CD4-positive, alpha-beta T cell treated with Interleukin-6 for 4 hours (primary cell): Measurements from ENCODE around the gene CLPTM1L.
A peak's percentile ranks its signal among the peaks of the same experiment; 100 is the strongest.
"Not testable (repeated sequence)": the region's sequence is repeated elsewhere in the genome, so short reads cannot be mapped to it uniquely, and the experiment has no call there.

Experiments
- DNase-seq: peaks from one replicate; pipeline ENCODE4 v3.0.0-alpha.2; 2020; ENCODE audit warnings: mixed read lengths

CLPTM1L gene

GRCh38 chr5:1312993-1313833 is 31.7 kb downstream of the CLPTM1L start:
- DNase-seq = peak; percentile 69

- DNase-seq = peak; percentile 66
Measured at GRCh38 chr5:1312206-1312605, 32.7 kb downstream of the CLPTM1L start.

GRCh38 chr5:1311439-1312055 is 33.4 kb downstream of the CLPTM1L start:
- DNase-seq = no peak

DNA sequence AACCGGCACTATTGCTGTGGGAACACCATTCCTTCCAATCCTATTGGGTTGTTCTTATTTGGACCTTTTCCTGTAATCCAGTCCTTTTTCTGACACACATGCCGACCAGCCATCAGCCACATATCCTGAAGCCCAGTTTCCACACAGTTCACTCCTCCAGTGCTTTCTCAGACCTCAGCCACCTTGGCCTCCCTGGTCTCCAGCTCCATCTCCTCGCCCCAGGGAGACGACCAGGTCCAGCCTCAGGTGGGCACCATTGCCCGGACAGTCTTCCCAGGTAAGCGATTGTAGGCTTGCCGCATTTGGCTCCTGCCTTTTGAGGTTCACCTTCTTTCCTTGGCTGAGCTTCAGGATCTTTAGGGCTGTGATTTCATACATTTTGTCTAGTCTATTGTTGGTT is 34.8 kb downstream of the CLPTM1L start:
- no peak for DNase-seq

DNA sequence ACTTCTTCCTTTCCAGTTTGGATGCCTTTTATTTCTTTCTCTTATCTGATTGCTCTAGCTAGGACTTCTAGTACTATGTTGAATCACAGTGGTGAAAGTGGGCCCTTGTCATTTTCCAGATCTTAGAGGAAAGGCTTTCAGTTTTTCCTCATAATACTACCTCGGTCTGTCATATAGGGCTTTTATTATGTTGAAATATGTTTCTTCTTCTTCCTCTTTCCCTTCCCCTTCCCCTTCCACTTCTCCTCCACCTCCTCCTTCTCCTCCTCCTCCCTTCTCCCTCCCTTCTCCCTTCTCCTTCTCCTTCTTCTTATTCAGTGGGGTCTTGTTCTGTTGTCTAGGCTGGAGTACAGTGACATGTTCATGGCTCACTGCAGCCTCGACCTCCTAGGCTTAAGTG is 40.9 kb downstream of the CLPTM1L start:
- DNase-seq = no peak

DNA sequence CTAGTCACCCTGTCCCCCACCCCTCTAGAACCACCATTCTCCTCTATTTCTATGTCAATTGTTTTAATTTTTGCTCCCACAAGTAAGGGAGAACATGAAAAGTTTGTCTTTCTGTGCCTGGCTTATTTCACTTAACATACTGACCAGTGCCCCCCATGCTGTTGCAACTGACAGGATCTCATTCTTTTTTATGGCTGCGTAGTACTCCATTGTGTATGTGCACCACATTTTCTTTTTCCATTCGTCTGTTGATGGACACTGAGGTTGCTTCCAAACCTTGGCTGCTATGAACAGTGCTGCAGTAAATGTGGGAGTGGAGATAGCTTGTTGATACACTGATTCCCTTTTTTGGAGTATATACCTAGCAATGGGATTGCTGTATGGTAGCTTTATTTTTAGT is 42.6 kb downstream of the CLPTM1L start:
- no peak for DNase-seq

GRCh38 chr5:1300581-1301083 is 44.3 kb downstream of the CLPTM1L start:
- DNase-seq = no peak

GRCh38 chr5:1299961-1300360 is 44.9 kb downstream of the CLPTM1L start:
- DNase-seq = no peak

- DNase-seq = no peak
Measured at GRCh38 chr5:1299511-1299850, 45.4 kb downstream of the CLPTM1L start.

- no peak for DNase-seq
Measured at GRCh38 chr5:1298723-1299510, 46.0 kb downstream of the CLPTM1L start.

- no peak for DNase-seq
Measured at GRCh38 chr5:1298067-1298551, 46.8 kb downstream of the CLPTM1L start.

GRCh38 chr5:1297243-1297642 is 47.7 kb downstream of the CLPTM1L start:
- DNase-seq = no peak

DNA sequence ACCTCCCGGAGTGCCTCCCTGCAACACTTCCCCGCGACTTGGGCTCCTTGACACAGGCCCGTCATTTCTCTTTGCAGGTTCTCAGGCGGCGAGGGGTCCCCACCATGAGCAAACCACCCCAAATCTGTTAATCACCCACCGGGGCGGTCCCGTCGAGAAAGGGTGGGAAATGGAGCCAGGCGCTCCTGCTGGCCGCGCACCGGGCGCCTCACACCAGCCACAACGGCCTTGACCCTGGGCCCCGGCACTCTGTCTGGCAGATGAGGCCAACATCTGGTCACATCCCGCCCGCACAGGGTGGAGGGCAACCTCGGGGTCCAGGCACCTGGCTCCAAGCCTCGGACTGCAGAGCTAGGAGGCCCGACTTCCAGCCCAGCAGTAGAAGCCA is 49.3 kb downstream of the CLPTM1L start:
- no peak for DNase-seq

DNA sequence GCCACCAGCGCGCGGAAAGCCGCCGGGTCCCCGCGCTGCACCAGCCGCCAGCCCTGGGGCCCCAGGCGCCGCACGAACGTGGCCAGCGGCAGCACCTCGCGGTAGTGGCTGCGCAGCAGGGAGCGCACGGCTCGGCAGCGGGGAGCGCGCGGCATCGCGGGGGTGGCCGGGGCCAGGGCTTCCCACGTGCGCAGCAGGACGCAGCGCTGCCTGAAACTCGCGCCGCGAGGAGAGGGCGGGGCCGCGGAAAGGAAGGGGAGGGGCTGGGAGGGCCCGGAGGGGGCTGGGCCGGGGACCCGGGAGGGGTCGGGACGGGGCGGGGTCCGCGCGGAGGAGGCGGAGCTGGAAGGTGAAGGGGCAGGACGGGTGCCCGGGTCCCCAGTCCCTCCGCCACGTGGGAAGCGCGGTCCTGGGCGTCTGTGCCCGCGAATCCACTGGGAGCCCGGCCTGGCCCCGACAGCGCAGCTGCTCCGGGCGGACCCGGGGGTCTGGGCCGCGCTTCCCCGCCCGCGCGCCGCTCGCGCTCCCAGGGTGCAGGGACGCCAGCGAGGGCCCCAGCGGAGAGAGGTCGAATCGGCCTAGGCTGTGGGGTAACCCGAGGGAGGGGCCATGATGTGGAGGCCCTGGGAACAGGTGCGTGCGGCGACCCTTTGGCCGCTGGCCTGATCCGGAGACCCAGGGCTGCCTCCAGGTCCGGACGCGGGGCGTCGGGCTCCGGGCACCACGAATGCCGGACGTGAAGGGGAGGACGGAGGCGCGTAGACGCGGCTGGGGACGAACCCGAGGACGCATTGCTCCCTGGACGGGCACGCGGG is 49.9 kb downstream of the CLPTM1L start, which contains the start of gene TERT:
Gene TERT (minus strand): TSS at position 234 of the 815 bp plus-strand sequence. CDS start 79 bp downstream, at position 155.
- peak; percentile 93 for DNase-seq

GRCh38 chr5:1294206-1294834 is 50.6 kb downstream of the CLPTM1L start:
- no peak for DNase-seq

DNA sequence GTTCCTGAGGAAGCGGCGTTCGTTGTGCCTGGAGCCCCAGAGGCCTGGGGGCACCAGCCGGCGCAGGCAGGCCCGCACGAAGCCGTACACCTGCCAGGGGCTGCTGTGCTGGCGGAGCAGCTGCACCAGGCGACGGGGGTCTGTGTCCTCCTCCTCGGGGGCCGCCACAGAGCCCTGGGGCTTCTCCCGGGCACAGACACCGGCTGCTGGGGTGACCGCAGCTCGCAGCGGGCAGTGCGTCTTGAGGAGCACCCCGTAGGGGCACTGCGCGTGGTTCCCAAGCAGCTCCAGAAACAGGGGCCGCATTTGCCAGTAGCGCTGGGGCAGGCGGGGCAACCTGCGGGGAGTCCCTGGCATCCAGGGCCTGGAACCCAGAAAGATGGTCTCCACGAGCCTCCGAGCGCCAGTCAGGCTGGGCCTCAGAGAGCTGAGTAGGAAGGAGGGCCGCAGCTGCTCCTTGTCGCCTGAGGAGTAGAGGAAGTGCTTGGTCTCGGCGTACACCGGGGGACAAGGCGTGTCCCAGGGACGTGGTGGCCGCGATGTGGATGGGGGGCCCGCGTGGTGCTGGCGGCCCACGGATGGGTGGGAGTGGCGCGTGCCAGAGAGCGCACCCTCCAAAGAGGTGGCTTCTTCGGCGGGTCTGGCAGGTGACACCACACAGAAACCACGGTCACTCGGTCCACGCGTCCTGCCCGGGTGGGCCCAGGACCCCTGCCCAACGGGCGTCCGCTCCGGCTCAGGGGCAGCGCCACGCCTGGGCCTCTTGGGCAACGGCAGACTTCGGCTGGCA is 51.3 kb downstream of the CLPTM1L start:
- DNase-seq = no peak

DNA sequence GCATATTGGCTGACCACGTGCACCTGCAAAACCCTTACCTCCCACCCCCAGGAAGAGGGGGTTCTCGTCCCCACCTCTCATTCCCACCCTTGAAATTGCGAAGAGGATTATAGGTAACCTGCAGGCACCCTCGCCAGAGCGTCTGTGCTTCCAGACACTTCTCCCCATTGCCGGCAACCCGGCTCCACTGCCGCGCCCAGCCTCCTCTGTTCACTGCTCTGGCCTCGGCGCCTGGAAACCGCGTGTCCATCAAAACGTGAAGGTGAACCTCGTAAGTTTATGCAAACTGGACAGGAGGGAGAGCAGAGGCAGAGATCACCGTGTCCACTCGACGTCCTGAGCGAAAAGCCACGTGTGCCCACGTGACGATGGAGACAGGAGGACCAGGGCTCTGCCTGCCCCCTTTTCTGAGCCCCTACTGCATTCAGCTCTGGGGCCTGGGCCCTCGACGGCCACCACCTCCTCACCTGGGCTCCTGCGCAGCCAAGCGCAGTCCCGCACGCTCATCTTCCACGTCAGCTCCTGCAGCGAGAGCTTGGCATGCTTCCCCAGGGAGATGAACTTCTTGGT is 52.0 kb downstream of the CLPTM1L start:
- DNase-seq = no peak

DNA sequence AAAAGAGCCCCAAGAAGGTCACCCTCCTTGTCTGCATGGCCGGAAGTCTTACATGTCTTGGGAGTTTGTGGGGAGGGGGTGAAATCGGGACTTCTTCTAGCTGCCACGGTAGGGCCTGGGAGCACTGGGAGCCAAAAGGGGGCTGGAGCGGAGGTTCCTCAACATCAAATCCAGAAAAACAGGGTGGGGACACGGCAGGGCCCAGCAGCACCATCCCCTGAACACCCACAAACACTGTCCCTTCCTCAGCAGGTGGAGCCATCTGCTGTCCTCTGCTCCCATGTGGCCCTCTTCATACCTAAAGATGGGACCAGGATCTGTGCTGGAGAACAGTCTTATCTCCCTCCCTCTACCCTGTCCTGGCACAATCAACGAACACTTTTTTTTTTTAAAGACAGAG is 52.8 kb downstream of the CLPTM1L start:
- no peak for DNase-seq

GRCh38 chr5:1291611-1292080 is 53.3 kb downstream of the CLPTM1L start:
- no peak for DNase-seq

- not testable (repeated sequence) for DNase-seq
Measured at GRCh38 chr5:1290956-1291355, 53.9 kb downstream of the CLPTM1L start.
